Measurements from ENCODE around the gene CRY1. TPM values are rescaled to one million over a fixed set of nuclear protein-coding genes. Genes with fewer than 3 reads are reported as not detected.

The CRY1 gene
- total and polyA plus RNA-seq, 10 donors: 1.9 to 32.3 (median 14.2) TPM

DNA sequence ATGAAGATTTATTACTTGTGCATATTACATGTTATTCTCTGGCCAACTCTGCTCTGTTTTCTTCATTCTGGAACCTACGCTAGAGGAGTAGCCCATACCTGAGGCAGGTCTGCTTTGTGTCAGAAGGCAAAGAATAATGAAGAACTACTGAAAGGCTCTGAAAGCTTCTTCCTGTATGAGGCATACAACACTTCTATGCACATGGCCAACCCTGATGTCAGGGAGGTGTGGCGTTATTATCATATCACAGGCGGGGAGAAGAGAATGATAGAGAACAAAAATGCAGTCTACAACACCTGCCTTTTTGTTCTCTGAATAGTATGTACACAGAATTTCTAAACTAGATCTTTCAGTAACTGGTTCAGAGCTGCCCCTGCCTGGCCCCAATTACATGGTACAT lies 32.5 kb upstream of the CRY1 start:
- Histone ChIP-seq H3K4me1 (no peaks in the 10 kb centered on the region), H3K27me3 (replicated peaks in 1 of 7) (peaks cover 0 to 37% (median 7%) of the 10 kb centered on the region in 7 donors), H3K4me3 (no peak overlapping the region), H3K36me3 (no peaks in the 10 kb centered on the region), H3K27ac (no peak overlapping the region), H3K9me3 (no peaks in the 10 kb centered on the region)
- 78 to 88% (median 87%) methylated on average over 3 of the region's 3 CpGs for whole genome bisulfite sequencing, 5 donors
- DNase-seq: no peak
- intact Hi-C loops (cut with DNase I; ENCODE audit: low total_unique reads): no loop called here
- TF ChIP-seq POLR2A (IDR thresholded peaks at IDR 0.05) (no peak), POLR2AphosphoS5 (IDR thresholded peaks at IDR 0.05) (no peak)
- TF ChIP-seq, protein P1, sequence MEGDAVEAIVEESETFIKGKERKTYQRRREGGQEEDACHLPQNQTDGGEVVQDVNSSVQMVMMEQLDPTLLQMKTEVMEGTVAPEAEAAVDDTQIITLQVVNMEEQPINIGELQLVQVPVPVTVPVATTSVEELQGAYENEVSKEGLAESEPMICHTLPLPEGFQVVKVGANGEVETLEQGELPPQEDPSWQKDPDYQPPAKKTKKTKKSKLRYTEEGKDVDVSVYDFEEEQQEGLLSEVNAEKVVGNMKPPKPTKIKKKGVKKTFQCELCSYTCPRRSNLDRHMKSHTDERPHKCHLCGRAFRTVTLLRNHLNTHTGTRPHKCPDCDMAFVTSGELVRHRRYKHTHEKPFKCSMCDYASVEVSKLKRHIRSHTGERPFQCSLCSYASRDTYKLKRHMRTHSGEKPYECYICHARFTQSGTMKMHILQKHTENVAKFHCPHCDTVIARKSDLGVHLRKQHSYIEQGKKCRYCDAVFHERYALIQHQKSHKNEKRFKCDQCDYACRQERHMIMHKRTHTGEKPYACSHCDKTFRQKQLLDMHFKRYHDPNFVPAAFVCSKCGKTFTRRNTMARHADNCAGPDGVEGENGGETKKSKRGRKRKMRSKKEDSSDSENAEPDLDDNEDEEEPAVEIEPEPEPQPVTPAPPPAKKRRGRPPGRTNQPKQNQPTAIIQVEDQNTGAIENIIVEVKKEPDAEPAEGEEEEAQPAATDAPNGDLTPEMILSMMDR (IDR thresholded peaks at IDR 0.05 in 8 of 11, conservative IDR thresholded peaks at IDR 0.05 in 3 of 11): no peak

DNA sequence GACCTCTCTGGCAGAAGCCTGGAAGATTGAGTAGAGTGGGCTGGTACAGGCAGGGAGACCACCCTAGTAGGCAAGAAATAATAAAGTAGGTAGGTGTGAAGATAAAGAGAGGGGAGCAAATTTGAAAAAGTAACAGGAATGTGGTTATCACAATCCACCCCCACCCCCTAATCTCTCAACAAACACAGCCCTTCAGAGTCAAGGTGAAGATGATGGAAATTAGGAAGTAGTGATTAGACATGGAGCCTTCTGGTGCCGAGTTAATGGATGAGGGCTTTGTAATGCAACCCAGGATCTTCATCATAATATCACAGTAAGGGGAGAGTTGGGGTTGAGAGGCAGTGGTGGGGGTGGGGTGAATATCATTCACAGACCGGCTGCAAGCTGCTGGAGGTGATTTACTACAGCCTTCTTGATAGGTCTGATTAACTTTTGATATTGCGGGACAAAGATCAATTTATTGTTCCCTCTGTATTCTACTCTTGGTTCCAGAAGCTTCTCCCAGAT lies 29.2 kb upstream of the CRY1 start:
- TF ChIP-seq, protein P1 (IDR thresholded peaks at IDR 0.05 in 8 of 11, conservative IDR thresholded peaks at IDR 0.05 in 3 of 11): no peak
- TF ChIP-seq POLR2AphosphoS5 (IDR thresholded peaks at IDR 0.05) (no peak), POLR2A (IDR thresholded peaks at IDR 0.05) (no peak)
- Histone ChIP-seq H3K4me3 (no peak overlapping the region), H3K27ac (no peak overlapping the region), H3K9me3 (no peaks in the 10 kb centered on the region), H3K36me3 (no peaks in the 10 kb centered on the region), H3K27me3 (replicated peaks in 1 of 7) (peaks cover 0 to 37% (median 11%) of the 10 kb centered on the region in 7 donors), H3K4me1 (no peaks in the 10 kb centered on the region)
- DNase-seq: no peak
- 63 to 79% (median 73%) methylated on average over 3 of the region's 3 CpGs for WGBS, 5 donors
- intact Hi-C loops (cut with DNase I; ENCODE audit: low total_unique reads): no loop called here

DNA sequence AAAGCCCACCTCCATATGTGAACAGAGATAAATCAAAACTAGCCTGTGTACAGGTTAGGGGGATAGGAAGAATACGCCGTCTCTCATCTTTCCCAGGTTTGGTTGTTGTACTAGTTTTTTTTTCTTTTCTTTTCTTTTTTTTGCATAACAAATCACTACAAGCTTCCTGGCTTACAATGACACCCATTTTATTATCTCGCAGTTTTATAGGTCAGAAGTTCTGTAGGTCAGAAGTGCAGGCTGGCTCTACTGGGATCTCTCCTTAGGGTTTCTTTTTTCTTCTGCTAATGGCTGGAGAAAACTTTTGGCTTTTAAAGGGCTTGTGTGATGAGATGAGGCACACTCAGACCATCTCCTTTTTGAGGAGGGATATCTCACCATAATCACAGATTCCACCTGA lies 25.7 kb upstream of the CRY1 start:
- no peak overlapping the region for H3K4me3 ChIP-seq
- H3K36me3 ChIP-seq: no peaks in the 10 kb centered on the region
- intact Hi-C loops (cut with DNase I; ENCODE audit: low total_unique reads): no loop called here
- no peaks in the 10 kb centered on the region for H3K4me1 ChIP-seq
- no peak for DNase-seq
- WGBS, 5 donors: 63 to 89% (median 81%) methylated on average over 3 of the region's 3 CpGs
- no peak overlapping the region for H3K27ac ChIP-seq
- H3K9me3 ChIP-seq: no peaks in the 10 kb centered on the region
- H3K27me3 ChIP-seq (replicated peaks in 1 of 7): peaks cover 0 to 34% (median 11%) of the 10 kb centered on the region in 7 donors
- TF ChIP-seq POLR2A (IDR thresholded peaks at IDR 0.05) (no peak), POLR2AphosphoS5 (IDR thresholded peaks at IDR 0.05) (no peak)
- TF ChIP-seq, protein P1 (IDR thresholded peaks at IDR 0.05 in 8 of 11, conservative IDR thresholded peaks at IDR 0.05 in 3 of 11): no peak

DNA sequence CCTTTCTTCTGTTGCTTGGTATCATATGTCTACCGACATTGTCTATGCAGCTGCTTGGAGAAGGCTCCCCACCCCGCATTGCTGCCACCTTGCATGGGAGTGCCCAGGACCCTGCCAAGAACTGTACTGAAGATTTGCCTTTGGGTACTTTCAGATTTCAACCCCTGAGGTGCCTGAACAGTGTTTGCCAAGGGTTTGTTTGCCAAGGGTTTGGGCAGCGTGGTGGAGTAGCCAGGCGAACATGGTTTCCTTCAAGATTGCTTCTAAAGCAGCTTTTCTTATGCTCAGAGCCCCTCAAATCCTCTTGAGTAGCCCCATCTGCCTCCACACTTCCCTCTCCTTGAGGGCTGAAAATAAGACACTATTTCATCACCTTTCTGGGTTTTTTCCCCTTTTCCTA lies 25.3 kb upstream of the CRY1 start:
- DNase-seq: no peak
- H3K27me3 ChIP-seq (replicated peaks in 1 of 7): peaks cover 0 to 33% (median 11%) of the 10 kb centered on the region in 7 donors
- no peaks in the 10 kb centered on the region for H3K36me3 ChIP-seq
- no peaks in the 10 kb centered on the region for H3K9me3 ChIP-seq
- H3K27ac ChIP-seq: no peak overlapping the region
- intact Hi-C loops (cut with DNase I; ENCODE audit: low total_unique reads): no loop called here
- WGBS, 5 donors: 77 to 94% (median 85%) methylated on average over 4 of the region's 4 CpGs
- no peak for TF ChIP-seq POLR2A (IDR thresholded peaks at IDR 0.05)
- TF ChIP-seq, protein P1 (IDR thresholded peaks at IDR 0.05 in 8 of 11, conservative IDR thresholded peaks at IDR 0.05 in 3 of 11): no peak
- no peak for TF ChIP-seq POLR2AphosphoS5 (IDR thresholded peaks at IDR 0.05)
- no peaks in the 10 kb centered on the region for H3K4me1 ChIP-seq
- H3K4me3 ChIP-seq: no peak overlapping the region

Measured in spleen (tissue), 11 donors.